H1 (cell line): ENCODE data around the gene FAM83F. TPM values are rescaled to one million over a fixed set of nuclear protein-coding genes. Genes with fewer than 3 reads are reported as not detected.
"Not testable (repeated sequence)": the region's sequence is repeated elsewhere in the genome, so short reads cannot be mapped to it uniquely, and the experiment has no call there.

ENCODE experiments used
- CTCF ChIA-PET: fragments of 300-600 bp; sonication (Branson Sonifier 250); formaldehyde crosslinking; loops from one replicate; lab custom pipeline; 2021; ENCODE audit not compliant: partially characterized antibody; lab: Charles Lee
- POLR2A ChIA-PET: fragments of 300-600 bp; sonication (Branson Sonifier 250); formaldehyde crosslinking; loops from one replicate; lab custom pipeline; 2021; ENCODE audit warnings: inconsistent platforms; ENCODE audit not compliant: partially characterized antibody; lab: Charles Lee
- DNase-seq, 2 experiments: peaks; one replicate each; pipeline versions ENCODE4 v3.0.0 to v3.0.0-alpha.2; 2010 to 2022; ENCODE audit warnings: low spot score in 2 of 2, low read depth in 1 of 2, mixed read lengths in 1 of 2
- FAIRE-seq: peaks from 2 replicates; lab custom pipeline; 2011; peaks lifted over from hg19 to GRCh38; lab: Jason Lieb, UNC
- H2AFZ ChIP-seq: 2 replicates; pipeline ENCODE4 v1.8.1; 2012; ENCODE audit warnings: low read length, inconsistent platforms
- H2AK5ac ChIP-seq: 2 replicates; pipeline ENCODE4 v1.6.1; 2013; ENCODE audit warnings: low read depth, low read length
- H2BK120ac ChIP-seq: replicated peaks from 2 replicates; pipeline ENCODE3; 2013; ENCODE audit warnings: low read depth, low read length, inconsistent platforms
- H2BK12ac ChIP-seq: 2 replicates; pipeline ENCODE4 v1.6.1; 2013; ENCODE audit warnings: low read depth, low read length
- H2BK15ac ChIP-seq: 2 replicates; pipeline ENCODE4 v1.6.1; 2013; ENCODE audit warnings: low read length
- H2BK20ac ChIP-seq: 2 replicates; pipeline ENCODE4 v1.6.1; 2013; ENCODE audit warnings: low read length
- H2BK5ac ChIP-seq: 2 replicates; pipeline ENCODE4 v1.6.1; 2013; ENCODE audit warnings: low read depth, low read length
- H3K14ac ChIP-seq: 2 replicates; pipeline ENCODE4 v1.6.1; 2013; ENCODE audit warnings: inconsistent platforms; ENCODE audit not compliant: insufficient read length
- H3K18ac ChIP-seq: 2 replicates; pipeline ENCODE4 v1.6.1; 2013; ENCODE audit warnings: low read length; ENCODE audit errors: extremely low read depth
- H3K23ac ChIP-seq: 2 replicates; pipeline ENCODE4 v1.6.1; 2013; ENCODE audit warnings: inconsistent platforms; ENCODE audit not compliant: insufficient read length
- H3K23me2 ChIP-seq: 2 replicates; pipeline ENCODE4 v1.6.1; 2013; ENCODE audit warnings: low read depth, low read length
- H3K27ac ChIP-seq: 2 replicates; pipeline ENCODE4 v1.6.1; 2011; ENCODE audit warnings: low read depth, low read length, inconsistent platforms
- H3K27me3 ChIP-seq, 4 experiments: replicated peaks in 1 of 4; 1 replicate in 1 of 4; 2 replicates in 3 of 4; pipeline versions ENCODE4 v1.6.1 to v1.8.1; 2011 to 2013; ENCODE audit warnings: low read length in 3 of 4, mild to moderate bottlenecking in 3 of 4, inconsistent platforms in 2 of 4, mixed read lengths in 2 of 4, moderate library complexity in 1 of 4; ENCODE audit not compliant: control insufficient read depth in 3 of 4, insufficient read depth in 3 of 4; ENCODE audit errors: extremely low read depth in 1 of 4
- H3K36me3 ChIP-seq, 4 experiments: 2 replicates each; pipeline versions ENCODE4 v1.6.1 to v1.8.1; 2011 to 2013; ENCODE audit warnings: mild to moderate bottlenecking in 4 of 4, low read length in 3 of 4, moderate library complexity in 2 of 4, control low read depth in 1 of 4, inconsistent platforms in 1 of 4; ENCODE audit not compliant: insufficient read depth in 4 of 4, control insufficient read depth in 2 of 4
- H3K4ac ChIP-seq: replicated peaks from 2 replicates; pipeline ENCODE3; 2013; ENCODE audit warnings: low read length, low read depth, mixed read lengths, inconsistent platforms; ENCODE audit not compliant: insufficient read length
- H3K4me1 ChIP-seq, 4 experiments: replicated peaks in 1 of 4; 1 replicate in 1 of 4; 2 replicates in 3 of 4; pipeline versions ENCODE4 v1.6.1 to v1.8.1; 2011 to 2013; ENCODE audit warnings: low read length in 3 of 4, inconsistent platforms in 2 of 4, mixed read lengths in 1 of 4; ENCODE audit not compliant: insufficient read depth in 4 of 4, control insufficient read depth in 3 of 4
- H3K4me2 ChIP-seq, 2 experiments: 2 replicates each; pipeline versions ENCODE4 v1.6.1 to v1.8.1; 2011 to 2013; ENCODE audit warnings: low read depth in 2 of 2, low read length in 2 of 2, control low read depth in 1 of 2, inconsistent platforms in 1 of 2, mild to moderate bottlenecking in 1 of 2; ENCODE audit not compliant: insufficient read depth in 1 of 2
- H3K4me3 ChIP-seq, 4 experiments: fragments of 200-600, 300-600 bp in 1 of 4; sonication (generic), shearing (Covaris generic), sonication (Bioruptor Twin) in 1 of 4; 2 replicates each; pipeline versions ENCODE4 v1.5.1 to v1.8.1; 2011 to 2016; ENCODE audit warnings: low read length in 4 of 4, low read depth in 3 of 4, control low read depth in 2 of 4, inconsistent platforms in 2 of 4, mild to moderate bottlenecking in 2 of 4, mixed read lengths in 1 of 4, moderate library complexity in 1 of 4; ENCODE audit not compliant: insufficient read depth in 2 of 4; ENCODE audit errors: extremely low read depth in 1 of 4
- H3K56ac ChIP-seq: replicated peaks from 2 replicates; pipeline ENCODE3; 2013; ENCODE audit warnings: low read depth, mild to moderate bottlenecking, mixed read lengths, low read length, inconsistent platforms; ENCODE audit not compliant: insufficient read length
- H3K79me1 ChIP-seq: 2 replicates; pipeline ENCODE4 v1.6.1; 2013; ENCODE audit warnings: low read depth, low read length, control low read depth
- H3K79me2 ChIP-seq, 2 experiments: 2 replicates each; pipeline versions ENCODE4 v1.6.1 to v1.8.1; 2012 to 2013; ENCODE audit warnings: low read length in 2 of 2, mild to moderate bottlenecking in 2 of 2, inconsistent platforms in 1 of 2; ENCODE audit not compliant: insufficient read depth in 2 of 2, control insufficient read depth in 1 of 2
- H3K9ac ChIP-seq, 4 experiments: replicated peaks in 1 of 4; 1 replicate in 1 of 4; 2 replicates in 3 of 4; pipeline versions ENCODE4 v1.6.1 to v1.8.1; 2011 to 2013; ENCODE audit warnings: low read depth in 3 of 4, low read length in 3 of 4, control low read depth in 2 of 4, mild to moderate bottlenecking in 2 of 4, moderate library complexity in 2 of 4, inconsistent platforms in 1 of 4; ENCODE audit errors: extremely low read depth in 1 of 4
- H3K9me3 ChIP-seq, 2 experiments: 2 replicates each; pipeline versions ENCODE4 v1.6.1 to v1.8.1; 2012 to 2013; ENCODE audit warnings: mild to moderate bottlenecking in 2 of 2, moderate library complexity in 2 of 2, control low read depth in 1 of 2, inconsistent platforms in 1 of 2, low read depth in 1 of 2, low read length in 1 of 2, mixed read lengths in 1 of 2; ENCODE audit not compliant: insufficient read depth in 2 of 2
- H4K20me1 ChIP-seq, 2 experiments: replicated peaks in 1 of 2; 2 replicates each; pipeline versions ENCODE3 to v1.8.1; 2011 to 2013; ENCODE audit warnings: inconsistent platforms in 2 of 2, low read length in 2 of 2, mild to moderate bottlenecking in 1 of 2; ENCODE audit not compliant: insufficient read depth in 2 of 2, control insufficient read depth in 1 of 2
- H4K5ac ChIP-seq: 2 replicates; pipeline ENCODE4 v1.6.1; 2013; ENCODE audit warnings: low read length, low read depth, mixed read lengths, inconsistent platforms; ENCODE audit not compliant: insufficient read length
- H4K8ac ChIP-seq: 2 replicates; pipeline ENCODE4 v1.8.0; 2013; ENCODE audit warnings: mild to moderate bottlenecking, moderate library complexity, low read length, inconsistent platforms; ENCODE audit not compliant: insufficient read depth; ENCODE audit errors: extremely low read depth
- H4K91ac ChIP-seq: replicated peaks from 2 replicates; pipeline ENCODE3; 2013; ENCODE audit warnings: low read length, mixed read lengths, inconsistent platforms; ENCODE audit not compliant: insufficient read length
- WGBS, 2 experiments: shearing (Covaris generic) in 1 of 2; methylation state at CpG; one replicate each; pipeline versions ENCODE4 v1.1.6 to v1.1.7; 2013 to 2015; ENCODE audit warnings: low lambda C conversion rate in 2 of 2, mixed read lengths in 2 of 2, inconsistent platforms in 1 of 2, low coverage in 1 of 2, missing lambda C conversion rate in 1 of 2; ENCODE audit not compliant: insufficient replicate concordance in 2 of 2, insufficient coverage in 1 of 2, insufficient read length in 1 of 2; ENCODE audit errors: extremely low coverage in 1 of 2, missing lambda C conversion rate in 1 of 2; 5-methylcytosine and 5-hydroxymethylcytosine counted together
- polyA plus RNA-seq, 7 experiments: library from polyadenylated mRNA; depleted of rRNA in 3 of 7; stranded (reverse) in 5 of 7; unstranded in 2 of 7; fragments of >200 nt in 5 of 7; fragments of 200-250 nt in 2 of 7; gene quantifications; 1 replicate in 5 of 7; 2 replicates in 1 of 7; 4 replicates in 1 of 7; pipeline versions ENCODE4 v1.2.1 to v1.2.3, GENCODE V29; 2011 to 2013; ENCODE audit warnings: missing spikeins in 2 of 7, mixed read lengths in 2 of 7
- total RNA-seq: library from RNA; stranded (reverse); fragmentation: NEBNext Ultra II Directional; extraction: Animal tissue kit (Norgen Biotek cat#: 25700); gene quantifications from 2 replicates; pipeline ENCODE4 v1.2.1, GENCODE V29; 2021

Gene FAM83F
- total and polyA plus RNA-seq, 2 of the 8 experiments (the other 6 are each of a cell fraction or from before 2014, with no cell fraction given), result 8.6 to 18.9 TPM

- ChIA-PET CTCF (interaction anchor here (0.9 to 2.4 kb wide), 2 partner anchors 31 to 76 kb away, joined by 3 to 11 read pairs; no protein-coding TSS in a partner anchor), POLR2A (interaction anchor here (1.4 to 2.7 kb wide), 2 partner anchors 11 to 24 kb away, joined by 3 to 8 read pairs; no protein-coding TSS in a partner anchor)
- H4K91ac ChIP-seq, H2BK15ac ChIP-seq, H2BK5ac ChIP-seq, H3K4me2 ChIP-seq, H2BK120ac ChIP-seq, H3K9me3 ChIP-seq, H2AFZ ChIP-seq, H3K79me1 ChIP-seq, H3K4me3 ChIP-seq, H3K23ac ChIP-seq, H2BK20ac ChIP-seq, H3K9ac ChIP-seq, H4K20me1 ChIP-seq, FAIRE-seq, H3K36me3 ChIP-seq, H2AK5ac ChIP-seq, H3K23me2 ChIP-seq, H4K8ac ChIP-seq, H3K14ac ChIP-seq, H4K5ac ChIP-seq, DNase-seq, H3K56ac ChIP-seq, H3K18ac ChIP-seq, H3K27ac ChIP-seq, H3K4ac ChIP-seq, H2BK12ac ChIP-seq: not testable (repeated sequence)
- Histone ChIP-seq H3K4me1 (peaks cover 12 to 29% (median 17%) of the 10 kb centered on the region in 4 experiments), H3K27me3 (peaks cover 0 to 19% (median 14%) of the 10 kb centered on the region in 4 experiments; a peak in 6 of 7 replicates), H3K79me2 (peaks cover 0 to 19% of the 10 kb centered on the region in 2 experiments; a peak in 2 of 4 replicates)
- 96% methylated on average over 7 of the region's 7 CpGs; no CpG with 5 or more reads in 1 of the 2 experiments for WGBS, 2 experiments
Measured at GRCh38 chr22:39992894-39993293, 1.9 kb upstream of the FAM83F start.
